ENCODE results near the gene PCDHGB6. TPM values are rescaled to one million over a fixed set of nuclear protein-coding genes. Genes with fewer than 3 reads are reported as not detected.
A peak's percentile ranks its signal among the peaks of the same experiment; 100 is the strongest.

Gene PCDHGB6
- total RNA-seq, 1 donor from 2014 or later: 60.0 TPM

- Mint-ChIP-seq H3K27ac (ENCODE audit: unreplicated experiment) (peak overlapping the region; percentile 58), H3K4me1 (ENCODE audit: unreplicated experiment) (no peaks in the 10 kb centered on the region), H3K9me3 (ENCODE audit: unreplicated experiment) (peaks cover 3% of the 10 kb centered on the region), H3K36me3 (ENCODE audit: low read depth, unreplicated experiment) (peaks cover 17% of the 10 kb centered on the region), H3K27me3 (ENCODE audit: unreplicated experiment) (peaks cover 2% of the 10 kb centered on the region), H3K4me3 (ENCODE audit: unreplicated experiment) (peak overlapping the region; percentile 71)
- no peak for DNase-seq (ENCODE audit: low spot score)
- TF ChIP-seq CTCF (IDR thresholded peaks at IDR 0.05; ENCODE audit: unreplicated experiment): no peak
These were observed 33.9 kb downstream of the PCDHGB6 start for GRCh38 chr5:141441571-141442170.

Other genes with a start within 250 kb of the PCDHGB6 start
- gene PCDHB7, start 235.4 kb upstream of the PCDHGB6 start, total RNA-seq (ENCODE audit: unreplicated experiment): 4.6 TPM
- 9.2 TPM for gene PCDHB8, start 230.2 kb upstream of the PCDHGB6 start, total RNA-seq (ENCODE audit: unreplicated experiment)
- gene PCDHB16, start 225.6 kb upstream of the PCDHGB6 start, total RNA-seq (ENCODE audit: unreplicated experiment): 10.9 TPM
- 15.2 TPM for gene PCDHB9, start 220.9 kb upstream of the PCDHGB6 start, total RNA-seq (ENCODE audit: unreplicated experiment)
- gene PCDHB10, start 215.7 kb upstream of the PCDHGB6 start, total RNA-seq (ENCODE audit: unreplicated experiment): 10.3 TPM
- 6.4 TPM for gene PCDHB11, start 208.4 kb upstream of the PCDHGB6 start, total RNA-seq (ENCODE audit: unreplicated experiment)
- gene PCDHB12, start 199.3 kb upstream of the PCDHGB6 start, total RNA-seq (ENCODE audit: unreplicated experiment): 8.4 TPM
- gene PCDHB13, start 194.1 kb upstream of the PCDHGB6 start, total RNA-seq (ENCODE audit: unreplicated experiment): 7.1 TPM
- gene PCDHB14, start 184.7 kb upstream of the PCDHGB6 start, total RNA-seq (ENCODE audit: unreplicated experiment): 8.4 TPM
- gene PCDHB15, start 162.6 kb upstream of the PCDHGB6 start, total RNA-seq (ENCODE audit: unreplicated experiment): 10.5 TPM
- 0.62 TPM for gene SLC25A2, start 104.0 kb upstream of the PCDHGB6 start, total RNA-seq (ENCODE audit: unreplicated experiment)
- gene TAF7, start 87.2 kb upstream of the PCDHGB6 start, total RNA-seq (ENCODE audit: unreplicated experiment): 86.4 TPM
- 1.4 TPM for gene PCDHGA1, start 77.5 kb upstream of the PCDHGB6 start, total RNA-seq (ENCODE audit: unreplicated experiment)
- gene PCDHGA2, start 69.3 kb upstream of the PCDHGB6 start, total RNA-seq (ENCODE audit: unreplicated experiment): 1.6 TPM
- 1.4 TPM for gene PCDHGA3, start 64.2 kb upstream of the PCDHGB6 start, total RNA-seq (ENCODE audit: unreplicated experiment)
- 3.1 TPM for gene PCDHGB1, start 57.9 kb upstream of the PCDHGB6 start, total RNA-seq (ENCODE audit: unreplicated experiment)
- 2.0 TPM for gene PCDHGA4, start 53.0 kb upstream of the PCDHGB6 start, total RNA-seq (ENCODE audit: unreplicated experiment)
- 11.1 TPM for gene PCDHGB2, start 48.0 kb upstream of the PCDHGB6 start, total RNA-seq (ENCODE audit: unreplicated experiment)
- gene PCDHGA5, start 43.9 kb upstream of the PCDHGB6 start, total RNA-seq (ENCODE audit: unreplicated experiment): 2.4 TPM
- 4.1 TPM for gene PCDHGB3, start 37.8 kb upstream of the PCDHGB6 start, total RNA-seq (ENCODE audit: unreplicated experiment)
- 3.9 TPM for gene PCDHGA6, start 34.1 kb upstream of the PCDHGB6 start, total RNA-seq (ENCODE audit: unreplicated experiment)
- gene PCDHGA7, start 25.3 kb upstream of the PCDHGB6 start, total RNA-seq (ENCODE audit: unreplicated experiment): 6.3 TPM
- 13.2 TPM for gene PCDHGB4, start 20.3 kb upstream of the PCDHGB6 start, total RNA-seq (ENCODE audit: unreplicated experiment)
- gene PCDHGA8, start 15.4 kb upstream of the PCDHGB6 start, total RNA-seq (ENCODE audit: unreplicated experiment): 2.6 TPM
- 5.5 TPM for gene PCDHGB5, start 10.1 kb upstream of the PCDHGB6 start, total RNA-seq (ENCODE audit: unreplicated experiment)
- 3.1 TPM for gene PCDHGA9, start 5.2 kb upstream of the PCDHGB6 start, total RNA-seq (ENCODE audit: unreplicated experiment)
- gene PCDHGA10, start 5.0 kb downstream of the PCDHGB6 start, total RNA-seq (ENCODE audit: unreplicated experiment): 43.0 TPM
- gene PCDHGB7, start 9.7 kb downstream of the PCDHGB6 start, total RNA-seq (ENCODE audit: unreplicated experiment): 45.2 TPM
- gene PCDHGA11, start 13.0 kb downstream of the PCDHGB6 start, total RNA-seq (ENCODE audit: unreplicated experiment): 10.8 TPM
- 3.8 TPM for gene PCDHGA12, start 22.5 kb downstream of the PCDHGB6 start, total RNA-seq (ENCODE audit: unreplicated experiment)
- 68.2 TPM for gene PCDHGC3, start 67.9 kb downstream of the PCDHGB6 start, total RNA-seq (ENCODE audit: unreplicated experiment)
- 3.5 TPM for gene PCDHGC4, start 77.0 kb downstream of the PCDHGB6 start, total RNA-seq (ENCODE audit: unreplicated experiment)
- 2.9 TPM for gene PCDHGC5, start 81.1 kb downstream of the PCDHGB6 start, total RNA-seq (ENCODE audit: unreplicated experiment)
- gene DIAPH1, start 211.0 kb downstream of the PCDHGB6 start, total RNA-seq (ENCODE audit: unreplicated experiment): 149 TPM
- 84.9 TPM for gene HDAC3, start 228.8 kb downstream of the PCDHGB6 start, total RNA-seq (ENCODE audit: unreplicated experiment)
- gene RELL2, start 229.0 kb downstream of the PCDHGB6 start, total RNA-seq (ENCODE audit: unreplicated experiment): 17.4 TPM
- gene FCHSD1, start 243.4 kb downstream of the PCDHGB6 start, total RNA-seq (ENCODE audit: unreplicated experiment): 63.3 TPM

Measured in endothelial cell (in vitro differentiated cells).